ENCODE data around the gene SPINK13.

Gene SPINK13, protein sequence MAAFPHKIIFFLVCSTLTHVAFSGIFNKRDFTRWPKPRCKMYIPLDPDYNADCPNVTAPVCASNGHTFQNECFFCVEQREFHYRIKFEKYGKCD

DNA sequence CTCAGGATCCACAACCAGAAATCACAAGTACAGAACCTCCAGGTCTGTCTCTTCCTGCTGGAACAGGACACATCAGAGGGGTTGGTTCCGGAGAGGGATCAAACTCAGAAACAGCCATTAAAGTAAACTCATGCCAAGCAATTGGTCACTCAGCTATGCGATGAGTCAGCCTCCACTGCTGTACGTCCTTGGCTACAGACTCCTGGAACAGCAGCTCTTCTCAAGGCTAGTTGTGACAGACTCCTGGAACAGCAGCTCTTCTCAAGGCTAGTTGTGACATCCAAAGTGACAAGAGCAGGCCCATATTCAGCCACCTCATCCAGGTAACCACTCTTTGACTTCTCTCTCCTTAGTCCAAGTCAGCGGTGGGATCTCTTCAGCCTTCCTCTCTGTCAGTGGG lies at the start of gene SPINK13:
SPINK13 (plus strand) TSS at position 229 of the 400 bp plus-strand sequence. CDS start 1,279 bp downstream, outside the sequence.
- TF ChIP-seq, protein P1, sequence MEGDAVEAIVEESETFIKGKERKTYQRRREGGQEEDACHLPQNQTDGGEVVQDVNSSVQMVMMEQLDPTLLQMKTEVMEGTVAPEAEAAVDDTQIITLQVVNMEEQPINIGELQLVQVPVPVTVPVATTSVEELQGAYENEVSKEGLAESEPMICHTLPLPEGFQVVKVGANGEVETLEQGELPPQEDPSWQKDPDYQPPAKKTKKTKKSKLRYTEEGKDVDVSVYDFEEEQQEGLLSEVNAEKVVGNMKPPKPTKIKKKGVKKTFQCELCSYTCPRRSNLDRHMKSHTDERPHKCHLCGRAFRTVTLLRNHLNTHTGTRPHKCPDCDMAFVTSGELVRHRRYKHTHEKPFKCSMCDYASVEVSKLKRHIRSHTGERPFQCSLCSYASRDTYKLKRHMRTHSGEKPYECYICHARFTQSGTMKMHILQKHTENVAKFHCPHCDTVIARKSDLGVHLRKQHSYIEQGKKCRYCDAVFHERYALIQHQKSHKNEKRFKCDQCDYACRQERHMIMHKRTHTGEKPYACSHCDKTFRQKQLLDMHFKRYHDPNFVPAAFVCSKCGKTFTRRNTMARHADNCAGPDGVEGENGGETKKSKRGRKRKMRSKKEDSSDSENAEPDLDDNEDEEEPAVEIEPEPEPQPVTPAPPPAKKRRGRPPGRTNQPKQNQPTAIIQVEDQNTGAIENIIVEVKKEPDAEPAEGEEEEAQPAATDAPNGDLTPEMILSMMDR (IDR thresholded peaks at IDR 0.05; ENCODE audit: low read depth, low read length) = no peak
- DNase-seq (ENCODE audit: low read depth, low spot score) = peak; percentile 80
- H3K4me3 ChIP-seq (ENCODE audit: low read depth, low read length) = no peak within 1 kb of the TSS
- in situ Hi-C loops (cut with HindIII; ENCODE audit: low sequenced_read_pairs) = no loop called here

DNA sequence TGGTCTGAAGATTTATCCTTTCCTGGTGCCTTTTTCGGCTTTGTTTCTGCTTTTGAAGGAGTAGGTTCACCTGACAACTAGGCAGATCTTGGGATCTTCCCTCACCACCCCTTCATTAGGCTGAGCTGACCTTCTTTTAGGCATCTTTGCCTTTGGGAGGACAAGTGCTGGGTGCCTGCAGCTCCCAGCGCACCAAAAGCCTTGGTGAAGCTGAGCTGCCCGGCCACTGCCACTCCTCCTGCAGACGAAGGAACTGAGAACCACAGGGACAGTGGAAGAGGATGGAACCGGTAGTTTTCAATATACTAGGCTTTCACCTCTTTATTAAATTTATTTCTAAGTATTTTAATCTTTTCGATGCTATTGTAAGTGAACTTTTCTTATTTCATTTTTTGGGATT lies 47.1 kb upstream of the SPINK13 start:
- H3K4me3 ChIP-seq (ENCODE audit: low read depth, low read length) = no peak overlapping the region
- TF ChIP-seq, protein P1 (IDR thresholded peaks at IDR 0.05; ENCODE audit: low read depth, low read length) = no peak
- in situ Hi-C loops (cut with HindIII; ENCODE audit: low sequenced_read_pairs) = no loop called here
- DNase-seq (ENCODE audit: low read depth, low spot score) = no peak

DNA sequence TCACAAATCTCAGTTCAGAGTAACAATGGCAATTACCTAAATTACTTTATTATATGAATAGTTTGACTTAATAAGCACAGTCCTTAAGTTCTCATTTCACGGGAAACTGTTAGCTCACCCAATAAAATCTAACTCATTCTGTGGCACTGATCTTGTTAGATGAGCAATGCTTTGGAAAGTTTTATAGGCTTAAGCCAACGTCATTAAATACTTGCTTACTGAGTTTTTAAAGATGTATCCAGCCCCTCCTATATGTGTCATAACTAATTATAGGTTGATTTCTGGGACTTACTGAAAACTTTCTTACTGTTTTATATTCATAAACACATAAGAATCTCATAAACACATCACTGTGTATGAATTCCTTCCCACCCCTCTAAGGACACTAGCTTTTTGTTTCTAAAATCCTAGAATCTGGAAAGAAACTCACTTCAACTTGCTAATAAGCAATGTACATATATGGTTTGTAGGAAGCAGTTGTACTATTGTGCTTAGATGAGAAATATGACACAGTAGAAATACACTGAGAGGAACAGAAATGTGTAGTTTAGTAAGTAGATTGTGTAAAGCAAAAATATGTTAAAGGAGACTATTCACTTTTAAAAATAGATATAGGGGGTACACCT lies 44.4 kb upstream of the SPINK13 start:
- TF ChIP-seq, protein P1 (IDR thresholded peaks at IDR 0.05; ENCODE audit: low read depth, low read length) = no peak
- in situ Hi-C loops (cut with HindIII; ENCODE audit: low sequenced_read_pairs) = no loop called here
- no peak for DNase-seq (ENCODE audit: low read depth, low spot score)
- no peak overlapping the region for H3K4me3 ChIP-seq (ENCODE audit: low read depth, low read length)

DNA sequence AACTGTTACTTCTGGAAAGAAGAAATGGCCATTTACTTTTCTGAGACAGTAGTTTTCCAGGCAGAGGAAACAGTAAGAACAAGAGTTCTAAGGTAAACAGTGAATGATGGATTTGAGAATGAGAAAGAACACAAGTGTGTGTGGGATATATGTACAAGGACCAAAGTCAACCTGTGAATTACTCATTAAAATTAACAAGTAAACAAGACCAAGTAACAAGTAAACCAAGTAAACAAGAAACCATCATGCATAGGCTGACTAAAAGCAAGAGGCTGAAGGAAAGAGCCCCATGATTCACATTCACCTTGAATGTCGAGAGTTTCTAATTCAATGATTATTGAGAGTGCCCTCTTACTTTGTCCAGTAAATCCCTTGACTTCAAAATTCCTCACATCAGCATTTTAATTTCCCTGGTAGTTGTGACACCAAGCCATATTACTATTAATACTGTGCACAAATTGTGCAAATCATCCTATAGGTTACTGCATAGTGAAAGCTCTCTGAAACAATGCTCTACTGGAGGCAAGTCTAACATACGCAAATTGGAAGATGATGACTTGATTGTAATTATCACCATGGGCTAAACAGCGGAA lies 40.1 kb upstream of the SPINK13 start:
- no peak for DNase-seq (ENCODE audit: low read depth, low spot score)
- in situ Hi-C loops (cut with HindIII; ENCODE audit: low sequenced_read_pairs) = no loop called here
- TF ChIP-seq, protein P1 (IDR thresholded peaks at IDR 0.05; ENCODE audit: low read depth, low read length) = no peak
- no peak overlapping the region for H3K4me3 ChIP-seq (ENCODE audit: low read depth, low read length)

DNA sequence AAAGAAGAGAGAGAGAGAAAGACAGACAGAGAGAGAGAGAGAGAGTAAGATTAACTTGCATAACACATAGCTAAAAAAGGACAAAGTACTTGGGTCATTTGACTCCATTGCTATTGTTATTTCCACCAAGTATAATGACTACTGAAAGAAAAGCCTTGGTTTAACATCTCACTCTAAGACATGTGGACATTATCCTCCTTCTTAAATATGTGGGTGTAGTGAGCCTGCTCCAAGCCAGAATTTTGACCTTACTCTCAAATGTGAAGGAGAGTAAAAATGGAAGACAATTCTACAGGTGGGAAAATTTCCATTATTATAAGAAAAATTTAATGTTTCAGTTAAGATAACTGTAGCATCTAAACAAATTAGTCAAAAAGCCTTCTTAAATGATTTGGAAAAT lies 38.8 kb upstream of the SPINK13 start:
- no peak for DNase-seq (ENCODE audit: low read depth, low spot score)
- in situ Hi-C loops (cut with HindIII; ENCODE audit: low sequenced_read_pairs) = no loop called here
- no peak overlapping the region for H3K4me3 ChIP-seq (ENCODE audit: low read depth, low read length)
- TF ChIP-seq, protein P1 (IDR thresholded peaks at IDR 0.05; ENCODE audit: low read depth, low read length) = no peak

DNA sequence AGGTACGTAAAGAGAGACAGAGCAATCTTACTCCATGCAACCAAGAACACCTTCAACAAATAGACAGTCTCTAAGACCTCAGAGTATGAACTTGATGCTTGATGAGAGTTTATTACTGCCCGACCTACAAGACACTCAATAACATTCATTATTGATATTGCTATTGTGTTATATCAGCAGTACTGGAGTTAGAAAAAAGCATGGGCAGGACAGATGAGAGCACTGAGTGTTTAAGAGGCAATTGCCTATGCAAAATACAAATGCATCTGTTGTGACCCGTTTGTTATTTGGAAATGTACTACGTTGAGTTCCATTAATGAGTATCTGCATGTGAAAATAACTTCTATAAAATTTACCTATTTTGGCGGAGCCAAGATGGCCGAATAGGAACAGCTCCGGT lies 38.4 kb upstream of the SPINK13 start:
- in situ Hi-C loops (cut with HindIII; ENCODE audit: low sequenced_read_pairs) = no loop called here

More for the DNA sequence above, 38.4 kb upstream of the SPINK13 start:
- H3K4me3 ChIP-seq (ENCODE audit: low read depth, low read length) = no peak overlapping the region
- DNase-seq (ENCODE audit: low read depth, low spot score) = no peak
- TF ChIP-seq, protein P1 (IDR thresholded peaks at IDR 0.05; ENCODE audit: low read depth, low read length) = no peak

Data from astrocyte of the spinal cord (primary cell).